Measurements from ENCODE around the gene ESPL1. TPM values are rescaled to one million over a fixed set of nuclear protein-coding genes. Genes with fewer than 3 reads are reported as not detected.

ESPL1 gene
- total and polyA plus RNA-seq, 2 of the 13 experiments (the other 11 are each of a cell fraction or from before 2014, with no cell fraction given) = 5.8 to 11.5 TPM

- no peak; the same call in 1 of the 2 replicates for TF ChIP-seq ZNF772 (CRISPR knock-in tag; IDR thresholded peaks at IDR 0.05)
- no peak for TF ChIP-seq ZNF770 (CRISPR knock-in tag; IDR thresholded peaks at IDR 0.05)
- peak; percentile 87 for TF ChIP-seq POLR2G (IDR thresholded peaks at IDR 0.05; ENCODE audit: low read depth, low read length)
- TF ChIP-seq TBP (CRISPR knock-in tag; IDR thresholded peaks at IDR 0.05) = no peak
- TF ChIP-seq ZNF788 (CRISPR knock-in tag; IDR thresholded peaks at IDR 0.05; ENCODE audit: borderline replicate concordance) = peak; percentile 85; the same call in 1 of the 2 replicates
- TF ChIP-seq PITX1 (CRISPR knock-in tag; IDR thresholded peaks at IDR 0.05) = peak; percentile 76
- TF ChIP-seq CENPX (CRISPR knock-in tag; IDR thresholded peaks at IDR 0.05) = no peak
- TF ChIP-seq ARHGAP35 (CRISPR knock-in tag; IDR thresholded peaks at IDR 0.05; ENCODE audit: borderline replicate concordance) = peak; percentile 53; the same call in 1 of the 2 replicates
- TF ChIP-seq TFDP2 (CRISPR knock-in tag; IDR thresholded peaks at IDR 0.05) = peak; percentile 71; the same call in 1 of the 2 replicates
- peak; percentile 23; the same call in 1 of the 2 replicates for TF ChIP-seq KDM3A (CRISPR knock-in tag; IDR thresholded peaks at IDR 0.05; ENCODE audit: low read depth)
- no peak; the same call in 1 of the 2 replicates for TF ChIP-seq NCOA1 (CRISPR knock-in tag; IDR thresholded peaks at IDR 0.05)
- TF ChIP-seq AFF4 (CRISPR knock-in tag; IDR thresholded peaks at IDR 0.05) = no peak
- no peak for TF ChIP-seq IKZF1 (IDR thresholded peaks at IDR 0.05)
- TF ChIP-seq GLMP (CRISPR knock-in tag; IDR thresholded peaks at IDR 0.05; ENCODE audit: borderline replicate concordance) = no peak
- no peak for TF ChIP-seq ZNF432 (CRISPR knock-in tag; IDR thresholded peaks at IDR 0.05; ENCODE audit: borderline replicate concordance)
- no peak for TF ChIP-seq HOXA9 (CRISPR knock-in tag; IDR thresholded peaks at IDR 0.05; ENCODE audit: borderline replicate concordance)
- peak; percentile 92 for TF ChIP-seq ELF1 (CRISPR knock-in tag; IDR thresholded peaks at IDR 0.05)
- no peak for TF ChIP-seq BRCA1 (CRISPR knock-in tag; IDR thresholded peaks at IDR 0.05)
- TF ChIP-seq ZBTB34 (CRISPR knock-in tag; IDR thresholded peaks at IDR 0.05) = 0 out of 2 replicates have a peak, but pooled peaks have one; percentile 59
- TF ChIP-seq MED13 (CRISPR knock-in tag; IDR thresholded peaks at IDR 0.05) = no peak; the same call in 1 of the 2 replicates
Measured at GRCh38 chr12:53299454-53300180, 31.5 kb downstream of the ESPL1 start, which contains the start of gene MYG1 (continued).

Measured in HepG2 (cell line).